SK-N-SH (cell line): Measurements from ENCODE around the gene SAMD4A.

Experiments
- CTCF ChIP-seq: fragments of 200-600 bp; sonication (generic); IDR thresholded peaks from 2 replicates; pipeline ENCODE4 v1.6.1; 2017; ENCODE audit warnings: antibody characterized with exemption, mild to moderate bottlenecking, moderate library complexity
- EP300 ChIP-seq, 2 experiments: IDR thresholded peaks; 2 replicates each; pipeline versions ENCODE4 v1.4.0 to v1.6.1; 2012; ENCODE audit warnings: borderline replicate concordance in 1 of 2, low read depth in 1 of 2, low read length in 1 of 2
- EZH2phosphoT487 ChIP-seq: fragments of 200-600 bp; sonication (generic); IDR thresholded peaks from 2 replicates; pipeline ENCODE4 v1.6.1; 2017; ENCODE audit warnings: low read depth, mixed run types, mild to moderate bottlenecking, antibody characterized with exemption, moderate library complexity, borderline replicate concordance
- MAX ChIP-seq: IDR thresholded peaks from 2 replicates; pipeline ENCODE4 v1.4.0; 2012; ENCODE audit warnings: low read depth
- POLR2AphosphoS5 ChIP-seq: IDR thresholded peaks from 2 replicates; pipeline ENCODE4 v1.6.1; 2012; ENCODE audit warnings: low read depth, low read length
- RFX5 ChIP-seq: IDR thresholded peaks from 2 replicates; pipeline ENCODE4 v1.6.1; 2012; ENCODE audit warnings: mild to moderate bottlenecking, improper control_type of control experiment, low read length
- RXRA ChIP-seq: IDR thresholded peaks from 2 replicates; pipeline ENCODE4 v1.4.0; 2012; ENCODE audit warnings: low read depth, mild to moderate bottlenecking, borderline replicate concordance
- SMC3 ChIP-seq: IDR thresholded peaks from 2 replicates; pipeline ENCODE4 v1.6.1; 2012; ENCODE audit warnings: low read depth, low read length, improper control_type of control experiment
- TAF1 ChIP-seq: IDR thresholded peaks from 2 replicates; pipeline ENCODE4 v1.6.1; 2012; ENCODE audit warnings: low read depth, mild to moderate bottlenecking, low read length, moderate library complexity, borderline replicate concordance
- USF2 ChIP-seq: fragments of 150-350 bp; IDR thresholded peaks from 2 replicates; pipeline ENCODE4 v1.6.1; 2017; ENCODE audit warnings: antibody characterized with exemption, low read length, low read depth, borderline replicate concordance
- YY1 ChIP-seq: IDR thresholded peaks from 2 replicates; pipeline ENCODE4 v1.4.0; 2012; ENCODE audit warnings: low read depth, mild to moderate bottlenecking

GRCh38 chr14:54688229-54688628 is 121.3 kb downstream of the SAMD4A start:
- TF ChIP-seq CTCF = no peak
- no peak for TF ChIP-seq RFX5
- no peak for TF ChIP-seq EZH2phosphoT487
- TF ChIP-seq EP300 (IDR thresholded peaks at IDR 0.05; ENCODE audit: borderline replicate concordance in 1 of 2, low read depth in 1 of 2, low read length in 1 of 2) = no peak
- no peak for TF ChIP-seq TAF1
- no peak for TF ChIP-seq USF2
- no peak for TF ChIP-seq RXRA
- TF ChIP-seq POLR2AphosphoS5 = no peak
- no peak for TF ChIP-seq SMC3
- no peak for TF ChIP-seq MAX
- TF ChIP-seq YY1 = no peak
